K562 (cell line): ENCODE data around the gene YBX1. TPM values are rescaled to one million over a fixed set of nuclear protein-coding genes. Genes with fewer than 3 reads are reported as not detected.

Experiments used
- ATAC-seq: fragments of 200-7000 bp; cut with Tn5 transposase; 3 replicates; pipeline ENCODE4 v1.9.1; 2020; ENCODE audit warnings: moderate library complexity
- BruUV-seq: library from RNA; stranded (reverse); fragments of 400-500 nt; replicated peaks from 2 replicates; lab custom pipeline; 2021; lab: Mats Ljungman, UMichigan
- CTCF ChIA-PET: fragments of 300-600 bp; formaldehyde crosslinking; extraction: SDS; loops from one replicate; lab custom pipeline; 2021; ENCODE audit warnings: low intra/inter-chr PET ratio; lab: Yijun Ruan, JAX
- POLR2A ChIA-PET: fragments of 300-600, 350-650 bp; sonication (Branson Sonifier 250); formaldehyde crosslinking; extraction: SDS; loops from one replicate; lab custom pipeline; 2021; ENCODE audit warnings: antibody characterized with exemption, inconsistent platforms; lab: Yijun Ruan, JAX
- DNase-seq, 4 experiments: peaks; one replicate each; pipeline versions ENCODE4 v3.0.0 to v3.0.0-alpha.2; 2011 to 2018; ENCODE audit warnings: low spot score in 3 of 4, mixed read lengths in 3 of 4; ENCODE audit errors: extremely low read depth in 1 of 4
- FAIRE-seq: peaks from 2 replicates; lab custom pipeline; 2011; peaks lifted over from hg19 to GRCh38; lab: Jason Lieb, UNC
- H2AFZ ChIP-seq: 2 replicates; pipeline ENCODE4 v1.6.0; 2011; ENCODE audit warnings: low read depth, low read length, control low read depth, inconsistent platforms
- H3K27ac ChIP-seq: fragments of 200-600 bp; 3 replicates; pipeline ENCODE4 v1.8.0; 2011; ENCODE audit warnings: low read depth, mild to moderate bottlenecking, control low read depth, inconsistent platforms, low read length, moderate library complexity, mixed read lengths; ENCODE audit errors: extremely low read depth
- H3K27me3 ChIP-seq, 2 experiments: fragments of 300-600 bp in 1 of 2; 2 replicates in 1 of 2; 3 replicates in 1 of 2; pipeline versions ENCODE4 v1.6.0 to v1.8.0; 2011; ENCODE audit warnings: inconsistent platforms in 2 of 2, low read length in 2 of 2, mild to moderate bottlenecking in 1 of 2, mixed read lengths in 1 of 2, moderate library complexity in 1 of 2; ENCODE audit not compliant: control insufficient read depth in 2 of 2, insufficient read depth in 2 of 2
- H3K36me3 ChIP-seq: fragments of 300-600 bp; 3 replicates; pipeline ENCODE4 v1.8.0; 2011; ENCODE audit warnings: mild to moderate bottlenecking, low read length, inconsistent platforms; ENCODE audit not compliant: control insufficient read depth, insufficient read depth
- H3K4me1 ChIP-seq, 2 experiments: fragments of 200-600 bp in 1 of 2; replicated peaks in 1 of 2; 2 replicates in 1 of 2; 3 replicates in 1 of 2; pipeline versions ENCODE4 v1.5.1 to v1.8.0; 2011; ENCODE audit warnings: inconsistent platforms in 2 of 2, low read length in 2 of 2, mild to moderate bottlenecking in 1 of 2, mixed read lengths in 1 of 2, moderate library complexity in 1 of 2; ENCODE audit not compliant: control insufficient read depth in 2 of 2, insufficient read depth in 2 of 2
- H3K4me2 ChIP-seq: 2 replicates; pipeline ENCODE4 v1.6.1; 2011; ENCODE audit warnings: low read length, control low read depth, inconsistent platforms, mixed read lengths; ENCODE audit not compliant: insufficient read depth
- H3K4me3 ChIP-seq: fragments of 200-600 bp; sonication (generic), shearing (Covaris generic); 2 replicates; pipeline ENCODE4 v1.5.1; 2016; ENCODE audit warnings: control low read depth, inconsistent platforms
- H3K79me2 ChIP-seq: fragments of 200-600 bp; 3 replicates; pipeline ENCODE4 v1.8.0; 2011; ENCODE audit warnings: low read length, inconsistent platforms; ENCODE audit not compliant: control insufficient read depth, insufficient read depth
- H3K9ac ChIP-seq, 2 experiments: 2 replicates each; pipeline versions ENCODE4 v1.6.0 to v1.6.1; 2011; ENCODE audit warnings: low read depth in 2 of 2, low read length in 2 of 2, control low read depth in 1 of 2, inconsistent platforms in 1 of 2, mild to moderate bottlenecking in 1 of 2, mixed read lengths in 1 of 2; ENCODE audit not compliant: insufficient read depth in 1 of 2
- H3K9me1 ChIP-seq: one replicate; pipeline ENCODE4 v1.6.0; 2011; ENCODE audit warnings: inconsistent platforms, mild to moderate bottlenecking, low read length, moderate library complexity; ENCODE audit not compliant: control insufficient read depth, insufficient read depth
- H3K9me3 ChIP-seq: replicated peaks from 2 replicates; pipeline ENCODE4 v1.5.1; 2011; ENCODE audit warnings: low read depth, low read length, inconsistent platforms; ENCODE audit not compliant: control insufficient read depth, insufficient read depth
- H4K20me1 ChIP-seq: replicated peaks from 2 replicates; pipeline ENCODE4 v1.6.1; 2011; ENCODE audit warnings: low read length, inconsistent platforms, mixed read lengths; ENCODE audit not compliant: control insufficient read depth, insufficient read depth
- BHLHE40 ChIP-seq: IDR thresholded peaks from 2 replicates; pipeline ENCODE4 v1.6.1; 2011; ENCODE audit warnings: low read length, improper control_type of control experiment
- DNMT1 ChIP-seq: fragments of 450-650 bp; IDR thresholded peaks from 2 replicates; pipeline ENCODE4 v1.6.1; 2016; ENCODE audit warnings: antibody characterized with exemption, mild to moderate bottlenecking
- EHMT2 ChIP-seq: fragments of 450-650 bp; IDR thresholded peaks from 2 replicates; pipeline ENCODE4 v1.6.1; 2018; ENCODE audit warnings: antibody characterized with exemption
- ELF1 ChIP-seq: fragments of 200-800 bp; sonication (Bioruptor generic); IDR thresholded peaks from 2 replicates; pipeline ENCODE4 v1.6.1; 2016; ENCODE audit warnings: missing genetic modification characterization, missing compliant biosample characterization
- HDAC6 ChIP-seq: IDR thresholded peaks from 2 replicates; pipeline ENCODE4 v1.6.1; 2012; ENCODE audit warnings: low read depth, mild to moderate bottlenecking, control low read depth, inconsistent platforms, low read length, moderate library complexity
- JUN ChIP-seq, 2 experiments: sonication (generic) in 1 of 2; formaldehyde crosslinking in 1 of 2; IDR thresholded peaks; 2 replicates each; pipeline versions ENCODE4 v1.6.1 to v1.8.0; 2012 to 2022; ENCODE audit warnings: borderline replicate concordance in 2 of 2, mild to moderate bottlenecking in 2 of 2, improper control_type of control experiment in 1 of 2, low read depth in 1 of 2, low read length in 1 of 2, missing genetic modification reagents in 1 of 2
- NFXL1 ChIP-seq: fragments of 450-650 bp; formaldehyde crosslinking; IDR thresholded peaks from 2 replicates; pipeline ENCODE4 v1.4.0; 2021; ENCODE audit warnings: mild to moderate bottlenecking
- TARDBP ChIP-seq: fragments of 450-650 bp; IDR thresholded peaks from 2 replicates; pipeline ENCODE4 v1.6.1; 2016
- TCF7 ChIP-seq: sonication (generic); IDR thresholded peaks from 2 replicates; pipeline ENCODE4 v1.6.1; 2016; ENCODE audit warnings: antibody characterized with exemption, borderline replicate concordance
- WGBS: fragments of 100-300 bp; shearing (Covaris generic); methylation state at CpG from one replicate; pipeline ENCODE4 v1.1.6; 2016; ENCODE audit warnings: low coverage, mixed read lengths; ENCODE audit not compliant: insufficient coverage; ENCODE audit errors: missing lambda C conversion rate; 5-methylcytosine and 5-hydroxymethylcytosine counted together
- in situ Hi-C: fragments of 300-500 bp; cut with MboI; formaldehyde crosslinking; loops from 4 replicates; pipeline ENCODE4 v1.15.0; 2018; ENCODE audit warnings: inconsistent platforms, mixed read lengths
- intact Hi-C: fragments of 100-400 bp; cut with micrococcal nuclease; formaldehyde crosslinking; loops from 2 replicates; pipeline ENCODE4 v1.14.2; 2022
- polyA plus RNA-seq, 8 experiments: library from polyadenylated mRNA; depleted of rRNA in 4 of 8; stranded (reverse) in 5 of 8; unstranded in 3 of 8; fragments of >200 nt; fragmentation: Nextera tagmentation in 2 of 8; fragmentation: Illumina TruSeq in 1 of 8; extraction: Ambion mirVana in 2 of 8; extraction: Trizol in 1 of 8; gene quantifications; 2 replicates each; pipeline versions ENCODE4 v1.2.1 to v1.2.3, GENCODE V29; 2011 to 2014; ENCODE audit warnings: inconsistent platforms in 1 of 8, missing spikeins in 1 of 8
- total RNA-seq, 7 experiments: library from RNA; depleted of rRNA in 6 of 7; stranded (reverse); fragments of >200 nt in 6 of 7; fragmentation: Illumina TruSeq in 2 of 7; extraction: Trizol in 2 of 7; gene quantifications; 2 replicates each; pipeline versions ENCODE4 v1.2.1 to v1.2.3, GENCODE V29; 2011 to 2021; ENCODE audit warnings: low replicate concordance in 1 of 7
- TF ChIP-seq, protein P1 (sequence below): fragments of 250-450 bp; sonication (Bioruptor Pico); IDR thresholded peaks from 2 replicates; pipeline ENCODE4 v1.8.0; 2022; ENCODE audit warnings: inconsistent platforms, mild to moderate bottlenecking, moderate library complexity, borderline replicate concordance
- TF ChIP-seq, protein P2 (sequence below): fragments of 450-650 bp; formaldehyde crosslinking; IDR thresholded peaks from 2 replicates; pipeline ENCODE4 v1.4.0; 2022; ENCODE audit warnings: missing genetic modification characterization

Gene YBX1
- total and polyA plus RNA-seq, 9 of the 15 experiments (the other 6 are each of a cell fraction or from before 2014, with no cell fraction given) = 363 to 1,955 (median 1,216) TPM

DNA sequence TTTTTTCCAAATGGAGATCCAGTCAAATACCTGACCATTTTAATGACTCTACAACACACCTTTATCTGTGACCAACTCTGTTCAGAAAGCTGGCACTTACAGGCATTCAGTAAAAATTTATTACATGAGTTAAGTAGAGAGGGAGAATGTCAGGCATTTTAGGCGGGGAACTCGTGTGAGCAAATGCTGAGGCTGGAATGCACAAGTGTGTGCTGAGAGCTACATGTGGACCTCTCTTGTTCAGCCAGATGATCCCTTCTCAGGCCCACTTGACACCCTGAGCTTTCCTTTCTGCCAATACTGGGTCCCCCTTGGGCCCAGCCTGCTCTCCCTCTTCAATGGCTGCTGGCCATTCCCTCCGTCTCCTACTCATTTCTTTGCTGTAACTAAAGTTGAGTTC, 12.3 kb upstream of the YBX1 start (continued):
- TF ChIP-seq, protein P1, sequence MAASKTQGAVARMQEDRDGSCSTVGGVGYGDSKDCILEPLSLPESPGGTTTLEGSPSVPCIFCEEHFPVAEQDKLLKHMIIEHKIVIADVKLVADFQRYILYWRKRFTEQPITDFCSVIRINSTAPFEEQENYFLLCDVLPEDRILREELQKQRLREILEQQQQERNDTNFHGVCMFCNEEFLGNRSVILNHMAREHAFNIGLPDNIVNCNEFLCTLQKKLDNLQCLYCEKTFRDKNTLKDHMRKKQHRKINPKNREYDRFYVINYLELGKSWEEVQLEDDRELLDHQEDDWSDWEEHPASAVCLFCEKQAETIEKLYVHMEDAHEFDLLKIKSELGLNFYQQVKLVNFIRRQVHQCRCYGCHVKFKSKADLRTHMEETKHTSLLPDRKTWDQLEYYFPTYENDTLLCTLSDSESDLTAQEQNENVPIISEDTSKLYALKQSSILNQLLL (CRISPR knock-in tag) = no peak
- TF ChIP-seq BHLHE40 (no peak), EHMT2 (no peak), JUN (IDR thresholded peaks at IDR 0.05; ENCODE audit: borderline replicate concordance, low read depth, low read length) (no peak), JUN (CRISPR knock-in tag; IDR thresholded peaks at IDR 0.05; ENCODE audit: borderline replicate concordance) (no peak)
- TF ChIP-seq, all 486 proteins: peak for 0

DNA sequence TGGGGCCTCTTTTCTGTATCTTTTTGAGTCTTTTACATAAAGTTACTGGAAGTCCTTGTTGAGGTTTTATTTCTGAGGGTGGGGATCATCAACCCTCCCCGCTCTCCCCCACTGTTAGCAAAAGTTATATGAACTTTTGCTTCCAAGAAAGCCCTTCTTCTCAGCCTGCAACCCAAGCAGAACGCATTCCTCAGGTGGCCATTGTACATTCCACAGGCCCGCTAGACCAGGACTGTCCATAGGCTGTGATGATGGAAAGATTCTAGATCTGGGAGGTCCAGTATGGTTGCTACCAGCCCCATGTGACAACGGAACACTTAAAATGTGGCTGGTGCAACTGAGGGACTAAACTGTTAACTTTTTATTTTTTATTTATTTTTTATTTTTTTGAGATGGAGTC, 11.8 kb upstream of the YBX1 start:
- no peaks in the 10 kb centered on the region for H3K27me3 ChIP-seq
- H4K20me1 ChIP-seq = no peaks in the 10 kb centered on the region
- no peak for DNase-seq
- ATAC-seq = no peak
- CTCF ChIA-PET = no interaction called here
- H3K9me3 ChIP-seq = no peaks in the 10 kb centered on the region
- H2AFZ ChIP-seq = no peak overlapping the region
- no peak overlapping the region for H3K4me3 ChIP-seq
- in situ Hi-C loops = no loop called here
- POLR2A ChIA-PET = interaction anchor here (0.7 to 3.4 kb wide), 2 partner anchors 11 to 82 kb away, joined by 3 to 62 read pairs; partner anchors contain the start of gene YBX1
- no peak for FAIRE-seq
- H3K9me1 ChIP-seq = no peaks in the 10 kb centered on the region
- no peak overlapping the region for H3K9ac ChIP-seq
- 96% methylated on average over 4 of the region's 4 CpGs for WGBS
- intact Hi-C loops = no loop called here
- H3K79me2 ChIP-seq = no peaks in the 10 kb centered on the region
- BruUV-seq = no TSS peak
- TF ChIP-seq TARDBP (no peak), TCF7 (no peak), ELF1 (no peak), DNMT1 (no peak), HDAC6 (no peak), NFXL1 (CRISPR knock-in tag) (no peak)
- TF ChIP-seq, protein P2, sequence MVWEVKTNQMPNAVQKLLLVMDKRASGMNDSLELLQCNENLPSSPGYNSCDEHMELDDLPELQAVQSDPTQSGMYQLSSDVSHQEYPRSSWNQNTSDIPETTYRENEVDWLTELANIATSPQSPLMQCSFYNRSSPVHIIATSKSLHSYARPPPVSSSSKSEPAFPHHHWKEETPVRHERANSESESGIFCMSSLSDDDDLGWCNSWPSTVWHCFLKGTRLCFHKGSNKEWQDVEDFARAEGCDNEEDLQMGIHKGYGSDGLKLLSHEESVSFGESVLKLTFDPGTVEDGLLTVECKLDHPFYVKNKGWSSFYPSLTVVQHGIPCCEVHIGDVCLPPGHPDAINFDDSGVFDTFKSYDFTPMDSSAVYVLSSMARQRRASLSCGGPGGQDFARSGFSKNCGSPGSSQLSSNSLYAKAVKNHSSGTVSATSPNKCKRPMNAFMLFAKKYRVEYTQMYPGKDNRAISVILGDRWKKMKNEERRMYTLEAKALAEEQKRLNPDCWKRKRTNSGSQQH (CRISPR knock-in tag) = no peak
- TF ChIP-seq, all 486 proteins: peak for 0
- peaks cover 90% of the 10 kb centered on the region for H3K36me3 ChIP-seq
- no peak overlapping the region for H3K27ac ChIP-seq
- H3K4me2 ChIP-seq = no peak overlapping the region
- no peaks in the 10 kb centered on the region for H3K4me1 ChIP-seq
